ENCODE measurements around the gene TPM3.

DNA sequence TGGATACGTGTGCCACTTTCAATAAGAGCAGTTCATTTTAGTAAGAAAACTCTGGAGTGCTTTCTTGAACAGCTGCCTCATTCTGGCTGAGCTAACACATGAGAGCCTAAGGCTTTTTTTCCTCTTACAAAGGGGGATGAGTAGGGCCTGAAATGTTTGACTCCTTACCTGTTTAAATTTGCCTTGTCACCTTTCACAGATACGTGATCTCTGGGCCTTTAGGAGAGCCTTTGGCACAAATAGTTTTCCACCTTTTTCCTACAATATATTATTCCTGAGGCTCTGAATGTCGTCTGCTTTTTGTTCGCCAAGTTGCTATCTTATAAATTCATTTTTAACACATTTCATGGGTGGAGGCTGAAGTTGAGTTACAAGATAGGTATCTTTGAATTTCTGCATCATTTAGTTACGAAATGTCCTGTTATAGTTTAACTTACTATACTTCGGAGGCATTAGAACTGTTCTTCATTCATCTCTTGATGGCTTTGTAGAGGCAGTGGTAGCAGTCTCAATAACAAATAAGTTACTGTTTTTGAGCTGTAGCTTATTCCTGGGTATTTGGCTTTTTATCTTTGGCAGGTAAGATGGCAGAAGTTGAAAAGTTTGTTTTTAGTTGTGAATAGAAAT, 46.1 kb upstream of the TPM3 start:
- TF ChIP-seq FOXK2 (IDR thresholded peaks at IDR 0.05): no peak
- no peak for TF ChIP-seq NFRKB (IDR thresholded peaks at IDR 0.05)
- no peak for TF ChIP-seq FOXM1 (IDR thresholded peaks at IDR 0.05; ENCODE audit: borderline replicate concordance)
- no peak for TF ChIP-seq BHLHE40 (IDR thresholded peaks at IDR 0.05; ENCODE audit: borderline replicate concordance)
- no peak for TF ChIP-seq ELF4 (IDR thresholded peaks at IDR 0.05)
- TF ChIP-seq HDGF (IDR thresholded peaks at IDR 0.05; ENCODE audit: borderline replicate concordance): no peak
- TF ChIP-seq, protein P1, sequence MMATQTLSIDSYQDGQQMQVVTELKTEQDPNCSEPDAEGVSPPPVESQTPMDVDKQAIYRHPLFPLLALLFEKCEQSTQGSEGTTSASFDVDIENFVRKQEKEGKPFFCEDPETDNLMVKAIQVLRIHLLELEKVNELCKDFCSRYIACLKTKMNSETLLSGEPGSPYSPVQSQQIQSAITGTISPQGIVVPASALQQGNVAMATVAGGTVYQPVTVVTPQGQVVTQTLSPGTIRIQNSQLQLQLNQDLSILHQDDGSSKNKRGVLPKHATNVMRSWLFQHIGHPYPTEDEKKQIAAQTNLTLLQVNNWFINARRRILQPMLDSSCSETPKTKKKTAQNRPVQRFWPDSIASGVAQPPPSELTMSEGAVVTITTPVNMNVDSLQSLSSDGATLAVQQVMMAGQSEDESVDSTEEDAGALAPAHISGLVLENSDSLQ (IDR thresholded peaks at IDR 0.05): no peak
- TF ChIP-seq FOXA1 (IDR thresholded peaks at IDR 0.05): no peak
- no peak for TF ChIP-seq SP1 (IDR thresholded peaks at IDR 0.05)
- TF ChIP-seq LEF1 (IDR thresholded peaks at IDR 0.05; ENCODE audit: borderline replicate concordance): no peak
